OCI-LY7 (cell line): ENCODE measurements around the gene RIMS4. TPM values are rescaled to one million over a fixed set of nuclear protein-coding genes. Genes with fewer than 3 reads are reported as not detected.

ENCODE experiments used
- BruUV-seq: library from RNA; stranded (reverse); fragments of 400-500 nt; replicated peaks from 2 replicates; lab custom pipeline; 2021; lab: Mats Ljungman, UMichigan
- CTCF ChIA-PET: fragments of 300-600 bp; sonication (Branson Sonifier 250); formaldehyde crosslinking; loops from one replicate; lab custom pipeline; 2022; ENCODE audit warnings: antibody characterized with exemption; ENCODE audit not compliant: unreplicated experiment; lab: Charles Lee
- POLR2A ChIA-PET: fragments of 300-600 bp; sonication (Branson Sonifier 250); formaldehyde crosslinking; loops from one replicate; lab custom pipeline; 2022; ENCODE audit warnings: antibody characterized with exemption; lab: Charles Lee
- DNase-seq: peaks from one replicate; pipeline ENCODE4 v3.0.0-alpha.2; 2015; ENCODE audit warnings: low spot score
- H2AFZ ChIP-seq: fragments of 200-600 bp; sonication (generic), shearing (Covaris generic); 2 replicates; pipeline ENCODE4 v1.6.1; 2014; ENCODE audit warnings: mild to moderate bottlenecking, antibody characterized with exemption, low read length, moderate library complexity
- H3K27ac ChIP-seq: fragments of 200-600 bp; sonication (generic); 2 replicates; pipeline ENCODE4 v1.5.1; 2014; ENCODE audit warnings: mixed run types, low read depth, mild to moderate bottlenecking, moderate library complexity, low read length, inconsistent platforms; ENCODE audit not compliant: poor library complexity, severe bottlenecking
- H3K36me3 ChIP-seq: fragments of 200-600 bp; sonication (generic); 2 replicates; pipeline ENCODE4 v1.6.1; 2014; ENCODE audit warnings: mild to moderate bottlenecking, antibody characterized with exemption, low read length, moderate library complexity, mixed read lengths; ENCODE audit not compliant: insufficient read depth
- H3K4me1 ChIP-seq: fragments of 200-600 bp; sonication (generic); 2 replicates; pipeline ENCODE4 v1.5.1; 2014; ENCODE audit warnings: mild to moderate bottlenecking, low read length; ENCODE audit not compliant: insufficient read depth, poor library complexity, severe bottlenecking
- H3K4me2 ChIP-seq: fragments of 200-600 bp; sonication (generic); 2 replicates; pipeline ENCODE4 v1.6.1; 2014; ENCODE audit warnings: mild to moderate bottlenecking, low read length
- H3K4me3 ChIP-seq: fragments of 200-600 bp; sonication (generic); 2 replicates; pipeline ENCODE4 v1.5.1; 2014; ENCODE audit warnings: mild to moderate bottlenecking, low read depth, low read length; ENCODE audit not compliant: poor library complexity, severe bottlenecking
- H3K79me2 ChIP-seq: fragments of 200-600 bp; sonication (generic); 2 replicates; pipeline ENCODE4 v1.6.1; 2016; ENCODE audit warnings: low read depth, mild to moderate bottlenecking, low read length, moderate library complexity, mixed read lengths; ENCODE audit not compliant: insufficient read depth
- H3K9me2 ChIP-seq: fragments of 200-600 bp; sonication (generic); 2 replicates; pipeline ENCODE4 v1.6.1; 2016; ENCODE audit warnings: mild to moderate bottlenecking, low read length, mixed read lengths; ENCODE audit not compliant: insufficient read depth
- H3K9me3 ChIP-seq: fragments of 200-600 bp; sonication (generic); 2 replicates; pipeline ENCODE4 v1.6.1; 2014; ENCODE audit warnings: mild to moderate bottlenecking, mixed run types, low read length, mixed read lengths
- H4K20me1 ChIP-seq: fragments of 200-600 bp; sonication (generic); 2 replicates; pipeline ENCODE4 v1.6.1; 2014; ENCODE audit warnings: mild to moderate bottlenecking, antibody characterized with exemption, low read length, moderate library complexity, mixed read lengths; ENCODE audit not compliant: insufficient read depth
- EZH2phosphoT487 ChIP-seq: fragments of 200-600 bp; sonication (generic); IDR thresholded peaks from 2 replicates; pipeline ENCODE4 v1.6.1; 2018; ENCODE audit warnings: low read depth, borderline replicate concordance, mild to moderate bottlenecking, mixed run types, antibody characterized with exemption, low read length, moderate library complexity, mixed read lengths
- intact Hi-C: fragments of 100-400 bp; cut with micrococcal nuclease; formaldehyde crosslinking; loops from one replicate; pipeline ENCODE4 v1.10.0; 2022; ENCODE audit not compliant: unreplicated experiment
- total RNA-seq, 2 experiments: library from RNA; depleted of rRNA in 1 of 2; stranded (reverse); fragments of >200 nt in 1 of 2; shearing (Covaris generic) in 1 of 2; gene quantifications; 2 replicates each; pipeline ENCODE4 v1.2.3, GENCODE V29; 2014 to 2022
- TF ChIP-seq, protein P1 (sequence below): fragments of 200-600 bp; sonication (generic); conservative IDR thresholded peaks from 2 replicates; pipeline ENCODE4 v1.5.1; 2014; ENCODE audit warnings: mild to moderate bottlenecking, antibody characterized with exemption, low read length, moderate library complexity, mixed read lengths

RIMS4 gene
- total RNA-seq, 2 experiments from 2014 or later = not detected

DNA sequence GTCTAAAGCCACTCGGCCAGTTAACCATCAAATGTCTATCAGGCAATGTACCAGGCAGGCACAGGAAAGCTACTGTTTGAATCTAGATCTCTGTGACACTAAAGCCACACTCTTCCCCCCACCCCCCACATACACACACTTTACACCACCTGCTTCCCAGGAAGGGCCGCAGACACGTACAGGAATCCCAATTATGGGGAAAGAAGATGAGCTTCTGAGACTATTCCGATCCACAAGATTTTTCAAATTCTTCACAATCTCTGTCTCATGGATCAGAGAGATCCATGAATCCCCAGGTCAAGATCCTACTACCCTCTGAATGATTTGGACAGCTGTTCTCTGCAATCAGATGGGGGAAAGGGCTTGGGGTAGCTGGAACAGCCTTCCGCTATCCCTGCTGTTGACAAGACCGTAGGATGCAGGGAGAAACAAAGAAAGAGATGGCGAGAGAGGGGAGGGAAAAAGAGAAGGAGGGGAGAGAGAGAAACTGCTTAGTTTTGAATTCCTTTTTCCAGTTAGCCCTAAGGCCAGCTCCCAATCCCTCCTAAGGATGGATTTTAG lies 25.4 kb upstream of the RIMS4 start:
- POLR2A ChIA-PET = interaction anchor here (0.6 to 1.2 kb wide), 2 partner anchors 26 to 623 kb away, joined by 3 to 5 read pairs; no protein-coding TSS in a partner anchor
- CTCF ChIA-PET = no interaction called here

DNA sequence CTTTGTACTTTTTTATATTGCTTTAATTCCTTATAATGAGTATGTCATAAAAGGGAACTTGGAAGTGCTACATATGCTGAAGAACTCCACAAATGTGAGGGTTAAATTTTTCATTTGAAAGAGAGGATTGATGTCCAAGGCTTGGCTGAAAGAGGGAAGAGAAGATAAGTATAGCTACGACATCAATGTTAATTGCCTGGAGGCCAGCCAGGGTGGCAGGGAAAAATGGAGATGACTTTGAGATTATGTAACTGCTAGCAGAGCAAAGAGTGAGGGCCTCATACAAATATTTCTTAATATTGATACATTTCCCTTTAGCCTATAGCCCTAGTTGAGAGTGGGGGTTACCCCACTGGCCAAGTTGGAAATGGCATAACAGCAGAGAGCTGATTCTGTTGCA lies 24.8 kb upstream of the RIMS4 start:
- no peaks in the 10 kb centered on the region for H3K4me1 ChIP-seq
- DNase-seq = no peak

More for the DNA sequence above, 25.4 kb upstream of the RIMS4 start:
- Histone ChIP-seq H3K9me2 (no peaks in the 10 kb centered on the region), H3K36me3 (no peaks in the 10 kb centered on the region), H3K4me2 (no peak overlapping the region), H3K9me3 (no peaks in the 10 kb centered on the region), H3K27ac (no peak overlapping the region), H3K79me2 (no peaks in the 10 kb centered on the region), H2AFZ (no peak overlapping the region), H4K20me1 (no peaks in the 10 kb centered on the region), H3K4me1 (no peaks in the 10 kb centered on the region), H3K4me3 (no peak overlapping the region)
- no peak for DNase-seq
- intact Hi-C loops = no loop called here
- TF ChIP-seq, protein P1, sequence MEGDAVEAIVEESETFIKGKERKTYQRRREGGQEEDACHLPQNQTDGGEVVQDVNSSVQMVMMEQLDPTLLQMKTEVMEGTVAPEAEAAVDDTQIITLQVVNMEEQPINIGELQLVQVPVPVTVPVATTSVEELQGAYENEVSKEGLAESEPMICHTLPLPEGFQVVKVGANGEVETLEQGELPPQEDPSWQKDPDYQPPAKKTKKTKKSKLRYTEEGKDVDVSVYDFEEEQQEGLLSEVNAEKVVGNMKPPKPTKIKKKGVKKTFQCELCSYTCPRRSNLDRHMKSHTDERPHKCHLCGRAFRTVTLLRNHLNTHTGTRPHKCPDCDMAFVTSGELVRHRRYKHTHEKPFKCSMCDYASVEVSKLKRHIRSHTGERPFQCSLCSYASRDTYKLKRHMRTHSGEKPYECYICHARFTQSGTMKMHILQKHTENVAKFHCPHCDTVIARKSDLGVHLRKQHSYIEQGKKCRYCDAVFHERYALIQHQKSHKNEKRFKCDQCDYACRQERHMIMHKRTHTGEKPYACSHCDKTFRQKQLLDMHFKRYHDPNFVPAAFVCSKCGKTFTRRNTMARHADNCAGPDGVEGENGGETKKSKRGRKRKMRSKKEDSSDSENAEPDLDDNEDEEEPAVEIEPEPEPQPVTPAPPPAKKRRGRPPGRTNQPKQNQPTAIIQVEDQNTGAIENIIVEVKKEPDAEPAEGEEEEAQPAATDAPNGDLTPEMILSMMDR = no peak
- TF ChIP-seq EZH2phosphoT487 = no peak
- no TSS peak for BruUV-seq

DNA sequence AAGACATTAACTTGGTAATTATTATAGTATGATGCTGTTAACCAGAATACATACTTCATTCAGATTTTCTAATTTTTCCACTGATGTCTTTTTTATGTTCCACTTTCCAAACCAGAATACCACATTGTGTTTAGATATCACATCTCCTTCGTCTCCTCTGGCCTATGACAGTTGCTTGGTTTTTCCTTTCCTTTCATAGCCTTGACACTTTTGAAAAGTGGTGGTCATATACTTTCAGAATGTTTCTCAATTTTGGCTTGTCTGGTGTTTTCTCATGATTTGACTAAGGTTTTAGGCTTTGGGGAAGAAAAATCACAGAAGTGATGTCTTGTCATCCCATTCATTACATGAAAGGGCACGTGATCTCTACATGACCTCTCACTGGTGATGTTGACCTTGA lies 24.3 kb upstream of the RIMS4 start:
- TF ChIP-seq, protein P1 = no peak
- TF ChIP-seq EZH2phosphoT487 = no peak
- ChIA-PET POLR2A (interaction anchor here (1.2 kb wide), 1 partner anchor 27 kb away, joined by 3 read pairs; no protein-coding TSS in a partner anchor), CTCF (no interaction called here)
- Histone ChIP-seq H2AFZ (no peak overlapping the region), H3K4me3 (no peak overlapping the region), H3K79me2 (no peaks in the 10 kb centered on the region), H3K36me3 (no peaks in the 10 kb centered on the region), H3K27ac (no peak overlapping the region), H3K4me1 (no peaks in the 10 kb centered on the region), H3K9me2 (no peaks in the 10 kb centered on the region), H3K9me3 (no peaks in the 10 kb centered on the region), H4K20me1 (no peaks in the 10 kb centered on the region), H3K4me2 (no peak overlapping the region)
- BruUV-seq = no TSS peak
- DNase-seq = no peak
- intact Hi-C loops = no loop called here

More for the DNA sequence above, 24.8 kb upstream of the RIMS4 start:
- no TSS peak for BruUV-seq
- H3K27ac ChIP-seq = no peak overlapping the region
- intact Hi-C loops = no loop called here
- H4K20me1 ChIP-seq = no peaks in the 10 kb centered on the region
- no peaks in the 10 kb centered on the region for H3K9me2 ChIP-seq
- TF ChIP-seq, protein P1 = no peak
- TF ChIP-seq EZH2phosphoT487 = no peak
- ChIA-PET CTCF (no interaction called here), POLR2A (interaction anchor here (0.6 to 1.2 kb wide), 2 partner anchors 26 to 623 kb away, joined by 3 to 5 read pairs; no protein-coding TSS in a partner anchor)
- no peak overlapping the region for H3K4me2 ChIP-seq
- H3K36me3 ChIP-seq = no peaks in the 10 kb centered on the region
- no peaks in the 10 kb centered on the region for H3K79me2 ChIP-seq
- no peak overlapping the region for H2AFZ ChIP-seq
- no peak overlapping the region for H3K4me3 ChIP-seq
- no peaks in the 10 kb centered on the region for H3K9me3 ChIP-seq
